ENCODE data around the gene RBM39.
A peak's percentile ranks its signal among the peaks of the same experiment; 100 is the strongest.

The RBM39 gene

DNA sequence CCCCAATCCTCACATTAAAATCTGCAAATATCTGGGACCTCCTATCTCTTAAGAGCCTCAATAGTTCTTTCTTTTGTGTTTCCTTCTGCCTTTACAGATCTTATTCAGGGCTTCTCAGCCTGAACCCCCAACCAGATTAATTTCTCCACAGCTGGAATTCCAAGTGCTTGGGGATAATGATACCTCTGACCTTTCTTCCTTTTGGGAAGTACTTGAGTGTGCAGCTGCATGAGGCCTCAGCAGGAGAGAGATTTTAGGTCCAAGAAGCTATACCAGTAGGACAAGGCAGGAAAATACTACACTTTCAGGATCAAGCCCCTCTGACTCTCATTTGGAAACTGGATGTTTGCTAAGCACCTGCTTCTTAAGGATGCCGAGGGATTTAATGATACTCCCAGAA is 32.3 kb upstream of the RBM39 start:
- no peak for DNase-seq (ENCODE audit: low read depth)
- TF ChIP-seq, protein P1, sequence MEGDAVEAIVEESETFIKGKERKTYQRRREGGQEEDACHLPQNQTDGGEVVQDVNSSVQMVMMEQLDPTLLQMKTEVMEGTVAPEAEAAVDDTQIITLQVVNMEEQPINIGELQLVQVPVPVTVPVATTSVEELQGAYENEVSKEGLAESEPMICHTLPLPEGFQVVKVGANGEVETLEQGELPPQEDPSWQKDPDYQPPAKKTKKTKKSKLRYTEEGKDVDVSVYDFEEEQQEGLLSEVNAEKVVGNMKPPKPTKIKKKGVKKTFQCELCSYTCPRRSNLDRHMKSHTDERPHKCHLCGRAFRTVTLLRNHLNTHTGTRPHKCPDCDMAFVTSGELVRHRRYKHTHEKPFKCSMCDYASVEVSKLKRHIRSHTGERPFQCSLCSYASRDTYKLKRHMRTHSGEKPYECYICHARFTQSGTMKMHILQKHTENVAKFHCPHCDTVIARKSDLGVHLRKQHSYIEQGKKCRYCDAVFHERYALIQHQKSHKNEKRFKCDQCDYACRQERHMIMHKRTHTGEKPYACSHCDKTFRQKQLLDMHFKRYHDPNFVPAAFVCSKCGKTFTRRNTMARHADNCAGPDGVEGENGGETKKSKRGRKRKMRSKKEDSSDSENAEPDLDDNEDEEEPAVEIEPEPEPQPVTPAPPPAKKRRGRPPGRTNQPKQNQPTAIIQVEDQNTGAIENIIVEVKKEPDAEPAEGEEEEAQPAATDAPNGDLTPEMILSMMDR (conservative IDR thresholded peaks at IDR 0.05; ENCODE audit: control insufficient read depth, insufficient read depth, low read depth, low read length), result no peak
- no peak overlapping the region for H3K4me3 ChIP-seq (ENCODE audit: control insufficient read depth, low read depth, low read length)

GRCh38 chr20:35773154-35773751 is 31.2 kb upstream of the RBM39 start:
- H3K4me3 ChIP-seq (ENCODE audit: control insufficient read depth, low read depth, low read length), result peak overlapping the region; percentile 90
- TF ChIP-seq, protein P1 (conservative IDR thresholded peaks at IDR 0.05; ENCODE audit: control insufficient read depth, insufficient read depth, low read depth, low read length), result no peak
- DNase-seq (ENCODE audit: low read depth), result peak; percentile 17

DNA sequence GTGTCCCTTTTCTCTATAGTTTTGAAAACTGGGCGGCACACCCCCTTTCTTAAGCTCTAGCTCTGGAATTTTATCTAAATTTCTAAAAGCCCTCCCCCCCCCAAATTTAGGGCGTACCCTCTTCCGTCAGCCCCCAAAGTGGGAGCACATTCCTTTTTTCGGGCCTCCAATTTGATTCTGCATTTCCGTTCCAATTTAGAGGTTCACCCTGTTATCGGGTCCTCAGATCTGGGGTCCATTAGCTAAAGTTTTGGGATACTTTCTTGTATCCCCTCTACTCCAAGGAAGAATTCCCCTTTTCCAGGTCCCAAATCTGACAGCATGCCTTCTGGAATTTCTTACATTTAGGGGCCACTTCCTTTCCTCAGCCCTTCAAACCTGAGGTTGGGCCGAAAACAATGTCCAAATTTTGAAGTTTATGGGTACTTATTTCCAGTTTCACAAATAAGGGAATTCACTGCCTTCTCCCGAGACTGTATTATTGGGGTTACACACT is 30.6 kb upstream of the RBM39 start:
- H3K4me3 ChIP-seq (ENCODE audit: control insufficient read depth, low read depth, low read length), result peak overlapping the region; percentile 90
- no peak for DNase-seq (ENCODE audit: low read depth)
- TF ChIP-seq, protein P1 (conservative IDR thresholded peaks at IDR 0.05; ENCODE audit: control insufficient read depth, insufficient read depth, low read depth, low read length), result no peak

DNA sequence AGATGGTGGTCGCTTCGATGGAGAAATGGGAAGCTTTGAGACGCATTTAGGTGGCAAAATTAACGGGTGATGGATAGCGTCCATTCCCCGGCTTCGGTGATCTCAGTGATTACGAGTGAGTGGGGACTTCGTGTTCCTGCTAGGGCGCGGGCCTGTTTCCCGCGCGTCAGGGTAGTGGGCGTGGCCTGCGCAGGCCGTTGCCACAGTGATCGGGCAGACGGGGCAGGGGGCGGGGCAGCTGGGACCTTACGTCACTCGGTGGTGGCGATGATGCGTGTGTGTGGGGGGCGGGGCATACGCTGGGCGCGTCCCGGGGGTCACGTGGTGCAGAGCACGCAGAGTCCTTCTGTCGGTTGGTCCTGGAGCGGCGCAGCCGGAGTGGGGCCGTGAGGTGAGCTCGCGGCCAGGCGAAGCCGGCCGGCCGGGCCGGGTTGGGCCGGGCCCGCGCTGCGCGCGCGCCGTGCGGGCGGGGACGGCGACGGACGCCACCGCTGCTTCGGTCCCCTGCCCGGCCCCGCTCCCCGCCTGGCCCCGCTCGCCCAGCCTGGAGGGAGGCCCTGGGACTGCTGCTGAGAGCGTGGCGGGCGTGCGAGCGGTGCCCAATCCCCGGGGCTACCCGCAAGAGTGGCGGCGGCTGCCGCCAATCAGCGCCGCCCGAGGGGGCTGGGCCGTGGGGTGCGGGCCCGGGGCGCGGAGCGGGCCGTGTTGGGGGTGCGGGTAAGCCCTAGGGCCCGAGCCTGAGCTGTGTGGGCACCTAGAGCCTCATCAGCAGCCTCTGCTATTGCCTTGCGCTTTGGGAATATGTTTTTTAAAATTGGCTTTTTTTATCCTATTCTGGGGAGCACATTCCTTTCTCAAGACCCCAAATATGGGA is 29.9 kb upstream of the RBM39 start, which contains the start of gene PHF20:
PHF20 (plus strand) TSS at position 327 of the 874 bp plus-strand sequence. CDS start 29,508 bp downstream, outside the sequence.
- TF ChIP-seq, protein P1 (conservative IDR thresholded peaks at IDR 0.05; ENCODE audit: control insufficient read depth, insufficient read depth, low read depth, low read length), result no peak
- H3K4me3 ChIP-seq (ENCODE audit: control insufficient read depth, low read depth, low read length), result peak within 1 kb of the TSS; percentile 90
- DNase-seq (ENCODE audit: low read depth), result peak; percentile 96

DNA sequence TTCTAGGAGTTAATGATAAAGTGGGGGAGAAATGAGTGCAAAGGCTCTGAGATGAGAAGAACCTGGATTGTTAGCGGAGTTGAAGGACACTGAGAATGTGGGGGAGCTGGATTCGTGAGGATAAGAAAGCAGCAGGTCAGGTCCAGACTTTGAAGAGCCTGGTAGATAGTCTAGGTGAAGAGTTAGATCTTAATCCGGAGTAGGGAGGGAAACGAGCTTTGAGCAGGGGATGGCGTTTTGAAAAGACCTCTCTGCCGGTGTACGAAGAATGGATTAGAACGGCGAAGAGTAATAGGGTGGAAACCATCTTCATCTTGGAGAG is 29.3 kb upstream of the RBM39 start:
- DNase-seq (ENCODE audit: low read depth), result no peak
- TF ChIP-seq, protein P1 (conservative IDR thresholded peaks at IDR 0.05; ENCODE audit: control insufficient read depth, insufficient read depth, low read depth, low read length), result no peak
- H3K4me3 ChIP-seq (ENCODE audit: control insufficient read depth, low read depth, low read length), result no peak overlapping the region

DNA sequence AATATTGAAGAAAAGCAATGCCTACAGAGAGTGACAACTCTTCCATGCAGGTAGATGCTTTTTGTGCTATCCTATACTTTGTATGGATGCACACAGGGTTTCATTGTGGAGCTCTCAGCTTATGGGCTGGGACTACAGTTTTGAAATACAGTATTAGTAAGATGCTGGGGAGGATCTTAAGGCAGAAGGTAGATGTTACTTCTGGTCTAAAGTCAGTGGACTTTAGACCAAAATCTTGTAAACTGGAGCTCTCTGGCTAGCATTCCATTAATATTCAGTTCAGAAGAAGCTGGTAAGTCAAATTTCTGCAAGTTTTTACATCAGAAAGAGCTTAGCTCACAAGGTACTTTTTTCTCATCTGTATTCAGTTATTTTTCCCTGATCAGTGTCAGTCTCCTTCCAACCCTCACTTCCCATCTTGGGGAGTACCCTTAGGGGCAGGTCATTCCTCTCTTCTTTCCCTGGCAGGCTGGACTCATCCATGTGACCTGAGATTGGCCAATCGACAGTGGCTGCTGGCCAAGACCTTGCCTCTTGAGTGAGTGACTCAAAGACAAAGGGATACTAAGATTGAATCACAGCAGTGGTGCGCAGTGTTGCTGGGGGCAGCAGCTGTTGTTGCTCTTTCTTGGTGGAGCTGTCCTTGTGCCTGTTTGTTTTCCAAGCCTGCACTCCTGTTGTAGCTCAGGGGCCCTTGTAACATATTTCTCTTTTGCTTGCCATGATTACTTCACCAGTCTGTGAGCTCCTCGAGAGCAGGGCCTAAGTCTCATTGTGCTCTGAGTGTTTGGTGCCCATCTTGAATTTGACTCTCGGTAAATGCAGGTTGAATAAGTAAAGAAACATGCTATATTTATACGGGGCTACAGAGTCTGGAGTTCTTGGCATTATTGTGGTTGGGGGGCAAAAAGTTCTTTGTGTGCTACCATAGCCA is 26.9 kb upstream of the RBM39 start:
- peak; percentile 99 for DNase-seq (ENCODE audit: low read depth)
- TF ChIP-seq, protein P1 (conservative IDR thresholded peaks at IDR 0.05; ENCODE audit: control insufficient read depth, insufficient read depth, low read depth, low read length), result no peak
- H3K4me3 ChIP-seq (ENCODE audit: control insufficient read depth, low read depth, low read length), result no peak overlapping the region

Measured in fibroblast of mammary gland (primary cell).